ELF-1 (cell line): ENCODE data around the gene USP38.

Experiments
- DNase-seq: peaks from one replicate; pipeline ENCODE4 v3.0.0-alpha.2; 2016; ENCODE audit warnings: low read depth, low spot score

USP38 gene

GRCh38 chr4:143184503-143185252 is at the start of gene USP38:
Gene USP38 (plus strand): TSS chr4:143184917. CDS start chr4:143185451, 534 bp downstream.
- peak; percentile 91 for DNase-seq

- DNase-seq = no peak
Observed at GRCh38 chr4:143135358-143135757, 49.4 kb upstream of the USP38 start.

GRCh38 chr4:143140696-143141095 is 44.0 kb upstream of the USP38 start:
- DNase-seq = peak; percentile 72

GRCh38 chr4:143148521-143148920 is 36.2 kb upstream of the USP38 start:
- DNase-seq = no peak

GRCh38 chr4:143156853-143157252 is 27.9 kb upstream of the USP38 start:
- no peak for DNase-seq

DNA sequence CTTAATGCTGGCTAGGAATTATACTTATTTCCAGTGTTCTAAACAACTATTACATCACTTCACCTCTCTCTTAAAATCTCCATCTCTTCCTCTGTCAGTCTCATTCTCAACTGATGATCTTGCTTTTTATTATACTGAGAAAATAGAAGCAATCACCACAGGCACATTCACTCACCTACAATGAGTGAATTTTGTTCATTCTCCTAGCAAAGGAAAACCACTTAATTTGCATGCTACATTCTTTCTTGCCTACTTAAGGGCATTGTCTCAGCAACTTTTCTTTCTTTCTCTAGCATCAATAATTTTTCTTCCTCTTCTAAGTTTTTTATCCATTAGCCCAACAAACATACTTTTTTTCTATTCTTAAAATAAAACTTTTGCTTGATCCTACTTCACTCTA is 21.1 kb upstream of the USP38 start:
- no peak for DNase-seq

- peak; percentile 16 for DNase-seq
Observed at GRCh38 chr4:143166722-143167121, 18.0 kb upstream of the USP38 start.

DNA sequence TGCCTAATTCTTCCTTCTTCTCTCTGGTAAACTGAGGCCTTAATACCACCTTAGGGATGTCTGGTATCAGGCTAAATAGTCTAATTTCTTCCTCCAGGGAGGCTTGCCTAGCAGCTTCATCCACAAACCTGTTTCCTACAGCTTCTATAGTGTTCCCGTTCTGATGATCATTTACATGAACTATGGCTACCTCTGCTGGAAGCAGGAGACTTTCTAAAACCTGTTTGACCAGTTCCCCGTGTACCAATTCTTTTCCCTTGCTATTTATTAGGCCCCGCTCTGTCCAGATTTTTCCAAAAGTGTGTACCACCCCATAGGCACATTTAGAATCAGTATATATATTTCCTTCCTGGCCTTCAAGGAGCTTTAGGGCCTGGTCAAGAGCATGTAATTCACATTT is 5.8 kb upstream of the USP38 start:
- DNase-seq = peak; percentile 10

DNA sequence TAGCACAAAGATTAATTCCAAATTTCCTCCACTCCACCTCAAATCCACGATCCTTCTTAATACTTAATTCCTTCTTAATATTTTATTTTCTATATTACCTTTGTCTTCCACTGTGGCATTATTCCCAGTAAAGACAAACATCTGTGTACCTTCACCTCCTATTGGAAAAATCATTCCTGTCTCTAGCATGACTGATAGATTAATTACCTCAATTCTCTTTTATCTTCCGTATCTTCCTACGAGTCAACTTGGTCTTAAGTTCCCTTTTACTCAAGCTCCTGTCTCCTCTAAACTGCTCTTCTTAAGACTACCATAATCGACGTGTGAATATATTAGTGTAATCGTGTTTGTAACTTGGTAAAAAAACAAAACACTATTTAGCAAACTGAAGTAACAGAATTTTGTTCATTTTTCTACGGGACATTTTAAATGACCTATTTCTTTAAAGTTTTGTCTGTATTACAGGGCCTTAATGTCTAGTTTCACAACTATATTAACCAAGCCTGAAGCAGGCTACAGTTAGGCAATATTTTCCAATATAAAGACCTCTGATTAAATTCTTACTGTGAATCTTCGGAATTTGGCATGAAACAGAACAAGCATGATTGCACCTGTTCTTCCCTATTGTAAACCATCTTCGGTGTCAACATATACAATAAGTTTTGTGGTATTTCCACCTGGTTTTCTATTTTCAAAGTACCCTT is 1.1 kb upstream of the USP38 start:
- no peak for DNase-seq

GRCh38 chr4:143184217-143184502 is 557 bp upstream of the USP38 start:
- DNase-seq = no peak

DNA sequence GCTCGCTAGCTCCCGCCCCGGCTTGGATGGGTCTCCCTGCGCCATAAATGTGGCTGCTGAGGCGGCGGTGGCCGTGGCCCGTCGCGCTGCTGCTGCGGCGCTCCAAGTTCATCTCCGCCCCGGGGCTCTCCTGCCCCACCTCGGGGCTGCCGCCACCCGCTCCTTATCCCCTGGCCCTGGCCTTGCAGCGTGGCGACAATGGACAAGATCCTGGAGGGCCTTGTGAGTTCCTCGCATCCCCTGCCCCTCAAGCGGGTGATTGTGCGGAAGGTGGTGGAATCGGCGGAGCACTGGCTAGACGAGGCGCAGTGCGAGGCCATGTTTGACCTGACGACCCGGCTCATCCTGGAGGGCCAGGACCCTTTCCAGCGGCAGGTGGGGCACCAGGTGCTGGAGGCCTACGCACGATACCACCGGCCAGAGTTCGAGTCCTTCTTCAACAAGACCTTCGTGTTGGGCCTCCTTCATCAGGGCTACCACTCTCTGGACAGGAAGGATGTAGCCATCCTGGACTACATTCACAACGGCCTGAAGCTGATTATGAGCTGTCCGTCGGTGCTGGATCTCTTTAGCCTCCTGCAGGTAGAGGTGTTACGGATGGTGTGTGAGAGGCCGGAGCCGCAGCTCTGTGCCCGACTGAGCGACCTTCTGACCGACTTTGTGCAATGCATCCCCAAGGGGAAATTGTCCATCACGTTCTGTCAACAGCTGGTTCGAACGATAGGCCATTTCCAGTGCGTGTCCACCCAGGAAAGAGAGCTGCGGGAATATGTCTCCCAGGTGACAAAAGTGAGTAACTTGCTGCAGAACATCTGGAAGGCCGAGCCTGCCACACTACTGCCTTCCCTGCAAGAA is 763 bp downstream of the USP38 start:
- peak; percentile 56 for DNase-seq

GRCh38 chr4:143186212-143186611 is 1.5 kb downstream of the USP38 start:
- no peak for DNase-seq

DNA sequence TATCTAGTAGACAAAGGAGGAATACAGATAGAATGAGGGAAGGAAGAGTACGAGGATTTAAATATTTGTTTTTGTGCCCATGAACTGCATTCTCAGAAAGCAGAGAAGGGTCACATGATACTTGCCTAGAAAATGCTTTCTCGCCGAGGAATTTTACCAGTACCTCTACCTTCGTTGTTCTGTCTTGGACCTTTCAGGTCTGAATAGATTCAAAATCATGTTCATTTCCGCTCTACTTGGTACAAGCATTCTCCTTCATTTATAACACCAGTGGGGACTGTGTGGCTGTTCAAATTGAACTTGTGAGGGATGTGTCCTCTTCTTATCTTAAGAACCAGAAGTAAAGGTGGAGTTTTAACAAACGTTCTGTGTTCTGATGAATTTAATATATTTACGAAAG is 1.9 kb downstream of the USP38 start:
- DNase-seq = no peak

DNA sequence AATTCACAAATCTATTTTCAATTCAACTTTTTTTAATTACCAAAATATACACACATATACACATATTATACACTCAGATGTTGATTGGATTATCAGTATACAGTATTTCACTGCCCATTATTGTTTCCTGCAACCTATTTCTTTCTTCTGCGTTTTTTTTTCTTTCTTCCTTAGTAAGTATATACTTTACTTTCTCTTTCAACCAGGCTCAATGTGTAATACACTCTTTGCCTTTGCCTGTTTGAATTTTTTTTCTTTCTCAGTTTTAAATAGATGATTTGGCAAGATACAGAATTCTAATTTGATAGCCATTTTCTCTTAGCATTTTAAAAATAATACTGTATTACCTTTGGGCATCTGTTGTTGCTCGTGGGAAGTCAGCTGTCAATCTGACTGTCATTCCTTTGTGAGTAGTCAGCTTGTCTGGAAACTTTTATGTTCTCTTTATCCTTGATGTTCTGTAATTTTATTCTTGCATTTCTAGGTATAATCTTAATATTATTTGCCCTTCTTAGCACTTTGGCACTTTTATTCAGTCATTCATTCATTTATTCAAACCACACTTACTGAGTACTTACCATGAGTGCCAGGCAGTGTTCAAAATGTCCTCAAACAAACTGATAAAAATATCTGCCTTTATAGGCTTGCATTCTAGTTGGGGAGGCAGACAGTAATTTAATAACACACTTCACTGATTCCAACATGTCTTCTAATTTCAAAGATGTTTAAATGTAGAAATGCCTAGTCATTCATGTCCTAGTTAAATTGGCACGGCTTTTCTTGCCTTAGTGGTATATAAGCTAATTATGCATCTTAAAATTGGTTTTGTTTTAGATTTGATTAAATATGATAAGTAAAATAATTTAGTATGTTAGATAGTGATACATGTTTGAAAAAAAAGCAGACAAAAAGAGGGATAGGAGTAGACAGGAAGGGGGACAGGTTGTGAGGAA is 3.7 kb downstream of the USP38 start:
- DNase-seq = no peak

- no peak for DNase-seq
Observed at GRCh38 chr4:143189528-143189927, 4.8 kb downstream of the USP38 start.

GRCh38 chr4:143195581-143195980 is 10.9 kb downstream of the USP38 start:
- DNase-seq = no peak

- DNase-seq = no peak
Observed at GRCh38 chr4:143196323-143196722, 11.6 kb downstream of the USP38 start.

GRCh38 chr4:143199503-143199902 is 14.8 kb downstream of the USP38 start:
- no peak for DNase-seq

- no peak for DNase-seq
Observed at GRCh38 chr4:143202824-143203223, 18.1 kb downstream of the USP38 start.

DNA sequence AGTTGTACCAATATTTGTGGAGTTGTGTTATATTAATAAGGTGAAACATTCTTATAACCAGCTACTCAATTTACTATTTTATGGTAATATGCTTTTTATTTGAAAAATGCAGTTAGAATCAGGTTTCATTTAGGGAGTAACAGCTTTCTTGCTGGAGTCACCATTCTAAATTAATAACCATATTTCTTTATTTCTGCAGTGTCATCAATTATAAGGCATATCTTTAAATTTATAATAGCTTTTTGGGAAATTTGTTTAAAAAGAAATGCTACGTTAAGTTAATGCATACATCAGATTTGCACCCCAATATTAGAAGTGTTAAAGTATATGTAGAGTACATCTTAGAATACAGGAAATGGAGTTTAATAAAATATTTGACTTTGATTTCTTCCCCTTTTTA is 18.9 kb downstream of the USP38 start:
- no peak for DNase-seq

GRCh38 chr4:143207555-143207954 is 22.8 kb downstream of the USP38 start:
- no peak for DNase-seq
